ENCODE data around the gene TJP3. TPM values are rescaled to one million over a fixed set of nuclear protein-coding genes. Genes with fewer than 3 reads are reported as not detected.

Gene TJP3
- total RNA-seq, 2 experiments from 2014 or later: 8.2 to 9.0 TPM

DNA sequence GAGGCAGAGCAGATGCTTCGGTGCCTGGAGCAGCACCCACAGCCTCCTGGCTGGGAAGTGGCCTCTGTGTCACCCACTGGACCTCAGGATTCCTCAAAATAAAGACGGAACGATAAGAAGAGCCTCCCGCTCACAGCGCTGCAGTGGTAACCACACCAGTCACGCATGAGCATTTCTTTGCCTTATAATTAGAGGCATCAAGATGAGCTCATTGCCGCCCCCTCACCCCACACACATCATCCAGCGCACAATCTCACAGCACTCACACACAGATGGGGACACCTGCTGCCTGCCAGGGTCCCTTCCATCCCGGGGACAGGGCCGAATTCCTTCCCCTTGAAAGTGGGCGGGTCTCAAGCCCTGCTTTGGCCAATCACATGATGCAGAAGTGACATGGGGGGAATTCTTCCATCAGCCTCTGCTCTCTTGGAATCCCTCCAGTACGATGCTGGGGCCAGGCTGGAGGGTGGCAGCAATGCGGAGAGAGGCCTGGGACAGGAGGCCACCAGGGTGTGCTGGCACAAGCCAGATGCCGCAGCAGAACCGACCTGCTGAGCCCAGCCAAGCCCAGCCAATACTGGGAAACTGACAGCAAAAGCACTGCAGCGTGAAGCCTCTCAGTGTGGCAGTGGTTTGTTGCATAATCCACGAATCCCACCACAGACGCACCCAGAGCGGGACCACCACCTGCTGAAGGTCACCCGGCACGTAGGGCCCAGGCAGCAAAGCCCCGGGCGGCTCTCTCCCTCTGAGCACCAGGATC, 23.9 kb upstream of the TJP3 start:
- Mint-ChIP-seq H3K36me3 (ENCODE audit: low read depth) (peaks cover 10% of the 10 kb centered on the region), H3K9me3 (no peaks in the 10 kb centered on the region), H3K27me3 (no peaks in the 10 kb centered on the region), H3K27ac (no peak overlapping the region), H3K4me1 (ENCODE audit: low read depth) (peaks cover 34% of the 10 kb centered on the region), H3K4me3 (peak overlapping the region; percentile 25)
- POLR2A ChIA-PET: no interaction called here
- CTCF ChIA-PET: interaction anchor here (1.9 kb wide), 1 partner anchor 8 kb away, joined by 5 read pairs; no protein-coding TSS in a partner anchor
- Histone ChIP-seq H3K9me3 (ENCODE audit: control insufficient read depth in 1 of 2, insufficient read depth in 1 of 2, low read length in 2 of 2) (peaks cover 0 to 7% of the 10 kb centered on the region in 2 experiments), H3K4me1 (ENCODE audit: insufficient read depth, low read length) (peaks cover 20% of the 10 kb centered on the region), H3K4me3 (ENCODE audit: low read length) (no peak overlapping the region), H3K27ac (ENCODE audit: low read depth in 1 of 2, low read length in 2 of 2) (no peak overlapping the region), H3K27me3 (ENCODE audit: control insufficient read depth in 1 of 2, insufficient read depth in 2 of 2, low read length in 2 of 2) (no peaks in the 10 kb centered on the region), H3K36me3 (ENCODE audit: insufficient read depth, low read length) (peaks cover 15% of the 10 kb centered on the region)
- intact Hi-C loops (cut with DNase I, micrococcal nuclease): no loop called here
- ATAC-seq (ENCODE audit: poor library complexity) (no peak), DNase-seq (no peak)
- TF ChIP-seq, protein P1, sequence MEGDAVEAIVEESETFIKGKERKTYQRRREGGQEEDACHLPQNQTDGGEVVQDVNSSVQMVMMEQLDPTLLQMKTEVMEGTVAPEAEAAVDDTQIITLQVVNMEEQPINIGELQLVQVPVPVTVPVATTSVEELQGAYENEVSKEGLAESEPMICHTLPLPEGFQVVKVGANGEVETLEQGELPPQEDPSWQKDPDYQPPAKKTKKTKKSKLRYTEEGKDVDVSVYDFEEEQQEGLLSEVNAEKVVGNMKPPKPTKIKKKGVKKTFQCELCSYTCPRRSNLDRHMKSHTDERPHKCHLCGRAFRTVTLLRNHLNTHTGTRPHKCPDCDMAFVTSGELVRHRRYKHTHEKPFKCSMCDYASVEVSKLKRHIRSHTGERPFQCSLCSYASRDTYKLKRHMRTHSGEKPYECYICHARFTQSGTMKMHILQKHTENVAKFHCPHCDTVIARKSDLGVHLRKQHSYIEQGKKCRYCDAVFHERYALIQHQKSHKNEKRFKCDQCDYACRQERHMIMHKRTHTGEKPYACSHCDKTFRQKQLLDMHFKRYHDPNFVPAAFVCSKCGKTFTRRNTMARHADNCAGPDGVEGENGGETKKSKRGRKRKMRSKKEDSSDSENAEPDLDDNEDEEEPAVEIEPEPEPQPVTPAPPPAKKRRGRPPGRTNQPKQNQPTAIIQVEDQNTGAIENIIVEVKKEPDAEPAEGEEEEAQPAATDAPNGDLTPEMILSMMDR (IDR thresholded peaks at IDR 0.05): no peak

DNA sequence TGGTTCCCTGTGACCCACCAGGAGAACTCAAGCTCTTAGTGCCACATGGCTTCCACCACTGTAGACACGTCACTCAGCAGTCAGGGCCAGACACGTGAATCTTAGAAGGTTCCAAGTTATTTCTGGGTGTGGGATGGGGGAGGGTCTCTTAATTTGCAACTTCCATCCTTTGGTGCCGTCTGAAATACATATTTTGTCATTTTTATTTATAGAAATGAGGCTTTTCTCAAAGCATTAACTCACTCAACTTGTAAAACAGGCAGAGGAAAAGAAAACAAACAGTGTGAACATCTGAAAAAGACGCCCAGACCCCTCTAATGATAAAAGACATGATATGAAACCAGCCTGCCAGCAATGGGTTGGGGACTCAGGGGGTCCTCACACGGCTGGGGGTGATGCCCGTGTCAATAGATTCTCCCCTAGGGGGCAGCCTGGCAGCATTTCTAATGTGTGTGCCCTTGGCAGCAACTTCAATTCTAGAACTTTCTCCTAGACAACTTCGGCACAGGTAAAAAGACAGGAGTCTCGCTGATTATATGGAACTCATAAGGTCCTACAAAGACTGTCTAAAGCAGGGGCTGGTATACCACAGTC, 23.3 kb upstream of the TJP3 start:
- no peaks in the 10 kb centered on the region for H3K27me3 Mint-ChIP-seq
- TF ChIP-seq, protein P1 (IDR thresholded peaks at IDR 0.05): no peak
- H3K27me3 ChIP-seq (ENCODE audit: control insufficient read depth in 1 of 2, insufficient read depth in 2 of 2, low read length in 2 of 2): no peaks in the 10 kb centered on the region
- peak overlapping the region; percentile 16 for H3K4me3 Mint-ChIP-seq
- H3K27ac ChIP-seq (ENCODE audit: low read depth in 1 of 2, low read length in 2 of 2): no peak overlapping the region
- peaks cover 15% of the 10 kb centered on the region for H3K36me3 ChIP-seq (ENCODE audit: insufficient read depth, low read length)
- ChIA-PET POLR2A (no interaction called here), CTCF (no interaction called here)
- no peak overlapping the region for H3K4me3 ChIP-seq (ENCODE audit: low read length)
- peaks cover 20% of the 10 kb centered on the region for H3K4me1 ChIP-seq (ENCODE audit: insufficient read depth, low read length)
- intact Hi-C loops (cut with DNase I, micrococcal nuclease): no loop called here
- peaks cover 10% of the 10 kb centered on the region for H3K36me3 Mint-ChIP-seq (ENCODE audit: low read depth)
- H3K9me3 ChIP-seq (ENCODE audit: control insufficient read depth in 1 of 2, insufficient read depth in 1 of 2, low read length in 2 of 2): peaks cover 0 to 7% of the 10 kb centered on the region in 2 experiments
- H3K27ac Mint-ChIP-seq: peak overlapping the region; percentile 54
- peak in 1 of 14 experiments; percentile 21 for DNase-seq
- H3K9me3 Mint-ChIP-seq: no peaks in the 10 kb centered on the region
- no peak for ATAC-seq (ENCODE audit: poor library complexity)
- peaks cover 40% of the 10 kb centered on the region for H3K4me1 Mint-ChIP-seq (ENCODE audit: low read depth)

DNA sequence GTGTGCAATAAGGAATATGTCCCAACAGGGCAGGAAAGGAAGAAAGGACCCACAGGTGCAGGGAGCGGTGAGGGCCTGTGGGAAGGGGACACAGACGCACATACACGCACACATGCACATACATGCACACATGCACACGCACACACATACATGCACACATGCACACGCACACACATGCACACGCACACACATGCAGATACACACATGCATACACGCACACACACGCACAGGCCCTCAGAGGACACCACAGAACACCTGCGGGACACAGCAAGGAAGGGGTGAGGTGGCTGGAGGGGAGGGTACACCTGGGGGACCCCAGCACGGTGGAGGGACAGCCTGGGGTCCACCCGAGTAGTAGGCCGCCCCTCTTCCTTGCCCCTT, 20.8 kb upstream of the TJP3 start:
- peaks cover 0 to 12% of the 10 kb centered on the region in 2 experiments for H3K9me3 ChIP-seq (ENCODE audit: control insufficient read depth in 1 of 2, insufficient read depth in 1 of 2, low read length in 2 of 2)
- peak overlapping the region; percentile 18 to 73 for H3K27ac ChIP-seq (ENCODE audit: low read depth in 1 of 2, low read length in 2 of 2)
- H3K36me3 ChIP-seq (ENCODE audit: insufficient read depth, low read length): peaks cover 13% of the 10 kb centered on the region
- ATAC-seq (ENCODE audit: poor library complexity): peak; percentile 29
- Mint-ChIP-seq H3K9me3 (no peaks in the 10 kb centered on the region), H3K36me3 (ENCODE audit: low read depth) (peaks cover 10% of the 10 kb centered on the region), H3K4me3 (peak overlapping the region; percentile 94), H3K27me3 (no peaks in the 10 kb centered on the region), H3K27ac (peak overlapping the region; percentile 91), H3K4me1 (ENCODE audit: low read depth) (peaks cover 54% of the 10 kb centered on the region)
- peak overlapping the region; percentile 53 for H3K4me3 ChIP-seq (ENCODE audit: low read length)
- ChIA-PET POLR2A (interaction anchor here (0.9 to 2.8 kb wide), 12 partner anchors 11 to 1229 kb away, joined by 3 to 49 read pairs (median 5); partner anchors contain the start of genes APBA3, DOHH, EEF2 and MRPL54), CTCF (interaction anchor here (0.6 kb wide), 1 partner anchor 1413 kb away, joined by 4 read pairs; no protein-coding TSS in a partner anchor)
- DNase-seq: peak in 1 of 14 experiments; percentile 24
- TF ChIP-seq, protein P1 (IDR thresholded peaks at IDR 0.05): no peak
- intact Hi-C loops (cut with DNase I, micrococcal nuclease): no loop called here
- peaks cover 34% of the 10 kb centered on the region for H3K4me1 ChIP-seq (ENCODE audit: insufficient read depth, low read length)
- H3K27me3 ChIP-seq (ENCODE audit: control insufficient read depth in 1 of 2, insufficient read depth in 2 of 2, low read length in 2 of 2): no peaks in the 10 kb centered on the region

Data from CD4-positive, alpha-beta T cell (primary cell).